ENCODE measurements around the gene MUTYH.

GRCh38 chr1:45328680-45329079 lies 11.6 kb downstream of the MUTYH start:
- TF ChIP-seq CTCF (IDR thresholded peaks at IDR 0.05) (no peak), POLR2A (IDR thresholded peaks at IDR 0.05) (no peak)
